OCI-LY1 (cell line): Measurements from ENCODE around the gene FYCO1.

Experiments
- H2AFZ ChIP-seq: fragments of 200-600 bp; sonication (generic), shearing (Covaris generic); 2 replicates; pipeline ENCODE4 v1.6.0; 2014; ENCODE audit warnings: antibody characterized with exemption, mild to moderate bottlenecking, low read length
- H3F3A ChIP-seq: fragments of 200-600 bp; sonication (generic), shearing (Covaris generic); 2 replicates; pipeline ENCODE4 v1.6.0; 2014; ENCODE audit warnings: mild to moderate bottlenecking, antibody characterized with exemption, low read length, moderate library complexity; ENCODE audit not compliant: insufficient read depth
- H3K27ac ChIP-seq: fragments of 200-600 bp; sonication (generic); 2 replicates; pipeline ENCODE4 v1.5.1; 2014; ENCODE audit warnings: low read length, mixed run types, mild to moderate bottlenecking, low read depth; ENCODE audit not compliant: poor library complexity, severe bottlenecking
- H3K27me3 ChIP-seq: fragments of 200-600 bp; sonication (generic); 2 replicates; pipeline ENCODE4 v1.6.0; 2014; ENCODE audit warnings: antibody characterized with exemption, mild to moderate bottlenecking, low read length, moderate library complexity; ENCODE audit not compliant: insufficient read depth
- H3K36me3 ChIP-seq: fragments of 200-600 bp; sonication (generic); 2 replicates; pipeline ENCODE4 v1.6.1; 2014; ENCODE audit warnings: mild to moderate bottlenecking, antibody characterized with exemption, low read length, moderate library complexity, mixed read lengths; ENCODE audit not compliant: insufficient read depth
- H3K4me1 ChIP-seq: fragments of 200-600 bp; sonication (generic); 2 replicates; pipeline ENCODE4 v1.5.1; 2014; ENCODE audit warnings: mild to moderate bottlenecking, low read length, moderate library complexity; ENCODE audit not compliant: insufficient read depth, severe bottlenecking
- H3K4me2 ChIP-seq: fragments of 200-600 bp; sonication (generic), shearing (Covaris generic); 2 replicates; pipeline ENCODE4 v1.6.1; 2014; ENCODE audit warnings: low read length
- H3K4me3 ChIP-seq: fragments of 200-600 bp; sonication (generic); 2 replicates; pipeline ENCODE4 v1.5.1; 2014; ENCODE audit warnings: low read length, low read depth, mild to moderate bottlenecking, mixed read lengths; ENCODE audit not compliant: poor library complexity, severe bottlenecking
- H3K79me2 ChIP-seq: fragments of 200-600 bp; shearing (Covaris generic); 2 replicates; pipeline ENCODE4 v1.6.1; 2016; ENCODE audit warnings: mixed run types, low read length, mixed read lengths; ENCODE audit not compliant: insufficient read depth
- H3K9ac ChIP-seq: fragments of 200-600 bp; sonication (generic), shearing (Covaris generic); 2 replicates; pipeline ENCODE4 v1.6.1; 2014; ENCODE audit warnings: mild to moderate bottlenecking, low read length, mixed read lengths
- H3K9me2 ChIP-seq: fragments of 200-600 bp; sonication (generic), shearing (Covaris generic); 2 replicates; pipeline ENCODE4 v1.6.1; 2014; ENCODE audit warnings: low read depth, mild to moderate bottlenecking, low read length, mixed read lengths
- H3K9me3 ChIP-seq: fragments of 200-600 bp; shearing (Covaris generic); 2 replicates; pipeline ENCODE4 v1.6.1; 2014; ENCODE audit warnings: low read length, mixed read lengths
- H4K20me1 ChIP-seq: fragments of 200-600 bp; sonication (generic), shearing (Covaris generic); 2 replicates; pipeline ENCODE4 v1.6.0; 2016; ENCODE audit warnings: mild to moderate bottlenecking, low read length; ENCODE audit not compliant: insufficient read depth
- EZH2 ChIP-seq: fragments of 200-600 bp; sonication (generic), shearing (Covaris generic); IDR thresholded peaks from 2 replicates; pipeline ENCODE4 v1.8.0; 2017; ENCODE audit warnings: borderline replicate concordance, mixed run types, mild to moderate bottlenecking, antibody characterized with exemption, low read length, moderate library complexity, mixed read lengths
- TF ChIP-seq, protein P1 (sequence below): fragments of 200-600 bp; sonication (generic), shearing (Covaris generic); IDR thresholded peaks from 2 replicates; pipeline ENCODE4 v1.5.1; 2017; ENCODE audit warnings: mild to moderate bottlenecking, antibody characterized with exemption, low read length, moderate library complexity, mixed read lengths

Gene FYCO1

DNA sequence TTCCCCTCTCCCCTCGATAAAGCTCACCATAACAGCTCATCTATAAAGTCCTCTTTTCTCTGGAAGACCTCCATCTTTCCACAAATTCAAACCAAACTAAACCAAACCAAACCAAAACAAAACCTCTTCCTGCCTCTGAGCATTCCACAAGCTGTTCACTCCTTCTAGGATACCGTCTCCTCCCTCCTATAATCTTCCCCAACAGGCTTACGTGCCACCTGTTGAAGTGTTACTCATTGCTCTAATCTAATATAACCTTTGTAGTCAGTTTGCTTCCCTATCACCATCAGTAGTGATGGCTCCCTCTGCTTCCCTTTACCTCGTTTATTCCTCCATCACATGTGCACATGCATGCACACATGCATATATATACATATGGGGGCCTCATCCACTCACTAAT lies 122.0 kb downstream of the FYCO1 start:
- no peaks in the 10 kb centered on the region for H3K79me2 ChIP-seq
- no peak overlapping the region for H3K4me2 ChIP-seq
- no peaks in the 10 kb centered on the region for H3K27me3 ChIP-seq
- TF ChIP-seq, protein P1, sequence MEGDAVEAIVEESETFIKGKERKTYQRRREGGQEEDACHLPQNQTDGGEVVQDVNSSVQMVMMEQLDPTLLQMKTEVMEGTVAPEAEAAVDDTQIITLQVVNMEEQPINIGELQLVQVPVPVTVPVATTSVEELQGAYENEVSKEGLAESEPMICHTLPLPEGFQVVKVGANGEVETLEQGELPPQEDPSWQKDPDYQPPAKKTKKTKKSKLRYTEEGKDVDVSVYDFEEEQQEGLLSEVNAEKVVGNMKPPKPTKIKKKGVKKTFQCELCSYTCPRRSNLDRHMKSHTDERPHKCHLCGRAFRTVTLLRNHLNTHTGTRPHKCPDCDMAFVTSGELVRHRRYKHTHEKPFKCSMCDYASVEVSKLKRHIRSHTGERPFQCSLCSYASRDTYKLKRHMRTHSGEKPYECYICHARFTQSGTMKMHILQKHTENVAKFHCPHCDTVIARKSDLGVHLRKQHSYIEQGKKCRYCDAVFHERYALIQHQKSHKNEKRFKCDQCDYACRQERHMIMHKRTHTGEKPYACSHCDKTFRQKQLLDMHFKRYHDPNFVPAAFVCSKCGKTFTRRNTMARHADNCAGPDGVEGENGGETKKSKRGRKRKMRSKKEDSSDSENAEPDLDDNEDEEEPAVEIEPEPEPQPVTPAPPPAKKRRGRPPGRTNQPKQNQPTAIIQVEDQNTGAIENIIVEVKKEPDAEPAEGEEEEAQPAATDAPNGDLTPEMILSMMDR: no peak
- no peak for TF ChIP-seq EZH2
- H3F3A ChIP-seq: no peaks in the 10 kb centered on the region
- H3K27ac ChIP-seq: no peak overlapping the region
- no peaks in the 10 kb centered on the region for H3K4me1 ChIP-seq
- H3K36me3 ChIP-seq: no peaks in the 10 kb centered on the region
- no peaks in the 10 kb centered on the region for H4K20me1 ChIP-seq
- no peaks in the 10 kb centered on the region for H3K9me2 ChIP-seq
- H3K4me3 ChIP-seq: no peak overlapping the region
- H2AFZ ChIP-seq: no peak overlapping the region
- no peak overlapping the region for H3K9ac ChIP-seq
- H3K9me3 ChIP-seq: no peaks in the 10 kb centered on the region

- H3K9ac ChIP-seq: no peak overlapping the region
- no peaks in the 10 kb centered on the region for H3F3A ChIP-seq
- no peaks in the 10 kb centered on the region for H3K4me1 ChIP-seq
- H3K4me3 ChIP-seq: no peak overlapping the region
- no peaks in the 10 kb centered on the region for H4K20me1 ChIP-seq
- no peaks in the 10 kb centered on the region for H3K9me2 ChIP-seq
- TF ChIP-seq, protein P1: no peak
- TF ChIP-seq EZH2: no peak
- H2AFZ ChIP-seq: no peak overlapping the region
- H3K27me3 ChIP-seq: no peaks in the 10 kb centered on the region
- no peaks in the 10 kb centered on the region for H3K36me3 ChIP-seq
- no peak overlapping the region for H3K27ac ChIP-seq
- H3K4me2 ChIP-seq: no peak overlapping the region
- no peaks in the 10 kb centered on the region for H3K79me2 ChIP-seq
- H3K9me3 ChIP-seq: no peaks in the 10 kb centered on the region
Observed at GRCh38 chr3:45873036-45873435, 122.6 kb downstream of the FYCO1 start.

DNA sequence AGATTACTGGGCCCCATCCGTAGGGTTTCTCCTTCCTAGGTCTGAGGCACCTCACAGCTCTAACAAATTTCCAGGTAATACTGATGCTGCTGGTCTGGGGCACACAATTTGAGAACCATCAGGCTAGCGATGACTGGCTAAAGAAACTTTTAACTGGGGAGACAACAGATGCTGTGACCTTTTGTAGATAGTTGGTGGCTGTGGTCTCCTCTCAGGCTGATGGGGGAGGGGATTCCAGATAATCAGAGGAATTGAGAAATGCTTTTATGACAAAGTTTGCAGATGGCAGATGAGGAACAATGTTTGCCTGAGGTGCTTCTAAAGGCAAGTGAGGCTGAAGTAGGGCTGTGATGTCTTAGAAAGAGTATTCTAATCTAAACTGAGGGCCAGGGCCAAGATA lies 123.1 kb downstream of the FYCO1 start:
- Histone ChIP-seq H3K9ac (no peak overlapping the region), H3K27me3 (no peaks in the 10 kb centered on the region), H3F3A (no peaks in the 10 kb centered on the region), H3K4me2 (no peak overlapping the region), H3K4me1 (no peaks in the 10 kb centered on the region), H3K9me2 (no peaks in the 10 kb centered on the region), H3K36me3 (no peaks in the 10 kb centered on the region), H3K4me3 (no peak overlapping the region), H3K79me2 (no peaks in the 10 kb centered on the region), H3K9me3 (no peaks in the 10 kb centered on the region), H2AFZ (no peak overlapping the region), H3K27ac (no peak overlapping the region), H4K20me1 (no peaks in the 10 kb centered on the region)
- TF ChIP-seq, protein P1: no peak
- TF ChIP-seq EZH2: no peak
